GM12878 (cell line): ENCODE data around the gene GSTA1. TPM values are rescaled to one million over a fixed set of nuclear protein-coding genes. Genes with fewer than 3 reads are reported as not detected.
"Not testable (repeated sequence)": the region's sequence is repeated elsewhere in the genome, so short reads cannot be mapped to it uniquely, and the experiment has no call there.

Source experiments
- ATAC-seq: fragments of 200-7000 bp; cut with Tn5 transposase; 3 replicates; pipeline ENCODE4 v1.9.1; 2020; ENCODE audit warnings: mild to moderate bottlenecking, moderate library complexity
- BruUV-seq: library from RNA; stranded (reverse); fragments of 400-500 nt; replicated peaks from 2 replicates; lab custom pipeline; 2021; lab: Mats Ljungman, UMichigan
- CTCF ChIA-PET: fragments of 300-600 bp; sonication (Branson Sonifier 250); formaldehyde crosslinking; extraction: SDS; loops from one replicate; lab custom pipeline; 2021; ENCODE audit warnings: inconsistent platforms; lab: Yijun Ruan, JAX
- POLR2A ChIA-PET: fragments of 350-600 bp; formaldehyde crosslinking; extraction: SDS; loops from one replicate; lab custom pipeline; 2021; ENCODE audit warnings: inconsistent platforms; lab: Charles Lee
- RAD21 ChIA-PET: fragments of 300-600 bp; sonication (Branson Sonifier 250); formaldehyde crosslinking; loops from one replicate; lab custom pipeline; 2023; ENCODE audit warnings: antibody characterized with exemption; ENCODE audit not compliant: unreplicated experiment; lab: Charles Lee
- SMC1A ChIA-PET: fragments of 300-600 bp; sonication (Branson Sonifier 250); formaldehyde crosslinking; loops from one replicate; lab custom pipeline; 2023; ENCODE audit not compliant: unreplicated experiment, uncharacterized antibody; lab: Charles Lee
- DNase-seq: peaks from one replicate; pipeline ENCODE4 v3.0.0-alpha.2; 2011; ENCODE audit warnings: low read depth, low spot score
- FAIRE-seq: peaks from 3 replicates; lab custom pipeline; 2011; peaks lifted over from hg19 to GRCh38; lab: Jason Lieb, UNC
- H2AFZ ChIP-seq: 2 replicates; pipeline ENCODE4 v1.6.0; 2011; ENCODE audit warnings: low read depth, low read length, control low read depth; ENCODE audit not compliant: control insufficient read depth
- H3K27ac ChIP-seq: 2 replicates; pipeline ENCODE4 v1.5.1; 2011; ENCODE audit warnings: control low read depth; ENCODE audit not compliant: control insufficient read depth, insufficient read depth
- H3K27me3 ChIP-seq, 2 experiments: replicated peaks in 1 of 2; 2 replicates each; pipeline versions ENCODE4 v1.6.0 to v1.6.1; 2011; ENCODE audit warnings: low read length in 1 of 2; ENCODE audit not compliant: control insufficient read depth in 2 of 2, insufficient read depth in 2 of 2
- H3K36me3 ChIP-seq, 2 experiments: 2 replicates each; pipeline ENCODE4 v1.5.1; 2011; ENCODE audit warnings: low read length in 1 of 2; ENCODE audit not compliant: control insufficient read depth in 2 of 2, insufficient read depth in 2 of 2
- H3K4me1 ChIP-seq: 2 replicates; pipeline ENCODE4 v1.6.1; 2011; ENCODE audit warnings: mild to moderate bottlenecking, low read length, moderate library complexity, mixed read lengths; ENCODE audit not compliant: control insufficient read depth, insufficient read depth
- H3K4me2 ChIP-seq: 2 replicates; pipeline ENCODE4 v1.6.0; 2011; ENCODE audit warnings: control low read depth; ENCODE audit not compliant: control insufficient read depth, insufficient read depth
- H3K4me3 ChIP-seq: fragments of 200-600 bp; sonication (generic); 2 replicates; pipeline ENCODE4 v1.5.1; 2016
- H3K79me2 ChIP-seq: 2 replicates; pipeline ENCODE4 v1.6.0; 2011; ENCODE audit warnings: low read length; ENCODE audit not compliant: control insufficient read depth, insufficient read depth
- H3K9ac ChIP-seq: 2 replicates; pipeline ENCODE4 v1.8.0; 2011; ENCODE audit warnings: low read length, control low read depth, mixed read lengths; ENCODE audit not compliant: control insufficient read depth, insufficient read depth
- H3K9me3 ChIP-seq: replicated peaks from 3 replicates; pipeline ENCODE4 v1.5.1; 2011; ENCODE audit warnings: mild to moderate bottlenecking, low read length; ENCODE audit not compliant: control insufficient read depth, insufficient read depth
- H4K20me1 ChIP-seq: 2 replicates; pipeline ENCODE4 v1.6.0; 2011; ENCODE audit not compliant: control insufficient read depth, insufficient read depth
- CEBPB ChIP-seq, 2 experiments: fragments of 150-350 bp in 1 of 2; IDR thresholded peaks; 2 replicates each; pipeline ENCODE4 v1.6.1; 2012 to 2014; ENCODE audit warnings: low read depth in 2 of 2, low read length in 2 of 2, borderline replicate concordance in 1 of 2, inconsistent platforms in 1 of 2
- HDAC2 ChIP-seq: fragments of 200-600 bp; sonication (generic); IDR thresholded peaks from 2 replicates; pipeline ENCODE4 v1.6.1; 2017
- MTA2 ChIP-seq: fragments of 450-650 bp; IDR thresholded peaks from 2 replicates; pipeline ENCODE4 v1.6.1; 2016; ENCODE audit warnings: low read depth, mild to moderate bottlenecking, moderate library complexity
- WGBS: methylation state at CpG from one replicate; pipeline ENCODE4 v1.1.6; 2016; ENCODE audit warnings: low lambda C conversion rate; ENCODE audit not compliant: insufficient replicate concordance, insufficient coverage; ENCODE audit errors: missing lambda C conversion rate; 5-methylcytosine and 5-hydroxymethylcytosine counted together
- in situ Hi-C: fragments of 300-500 bp; cut with MboI; formaldehyde crosslinking; loops from 9 replicates; pipeline ENCODE4 v1.14.3; 2018; ENCODE audit warnings: mixed read lengths
- intact Hi-C: fragments of 100-400 bp; cut with micrococcal nuclease; formaldehyde crosslinking; loops from one replicate; pipeline ENCODE4 v1.14.2; 2022; ENCODE audit not compliant: unreplicated experiment
- polyA plus RNA-seq, 11 experiments: library from polyadenylated mRNA; depleted of rRNA in 4 of 11; unstranded in 6 of 11; stranded (reverse) in 5 of 11; fragments of >200 nt; fragmentation: Nextera tagmentation in 4 of 11; fragmentation: Illumina TruSeq in 1 of 11; extraction: Ambion mirVana in 4 of 11; extraction: Trizol in 1 of 11; gene quantifications; 1 replicate in 1 of 11; 2 replicates in 10 of 11; pipeline versions ENCODE4 v1.2.1 to v1.2.3, GENCODE V29; 2011 to 2016; ENCODE audit warnings: inconsistent platforms in 2 of 11, missing spikeins in 2 of 11, low read depth in 1 of 11
- total RNA-seq, 4 experiments: library from RNA; depleted of rRNA in 3 of 4; stranded (reverse); fragments of >200 nt in 3 of 4; fragmentation: Illumina TruSeq in 1 of 4; extraction: Trizol in 1 of 4; gene quantifications; 2 replicates each; pipeline versions ENCODE4 v1.2.1 to v1.2.3, GENCODE V29; 2013 to 2021

GSTA1 gene
- total and polyA plus RNA-seq, 10 of the 15 experiments (the other 5 are each of a cell fraction or from before 2014, with no cell fraction given) = 0.51 TPM; not detected in 9

GRCh38 chr6:52749556-52750152, 54.0 kb downstream of the GSTA1 start:
- CTCF ChIA-PET = no interaction called here
- intact Hi-C loops = no loop called here

GRCh38 chr6:52747301-52747700, 56.3 kb downstream of the GSTA1 start:
- CTCF ChIA-PET, ATAC-seq, RAD21 ChIA-PET: not testable (repeated sequence)

More at GRCh38 chr6:52749556-52750152, 54.0 kb downstream of the GSTA1 start:
- 0% methylated on average over 2 of the region's 2 CpGs for WGBS
- H3K27me3 ChIP-seq = no peaks in the 10 kb centered on the region
- no peaks in the 10 kb centered on the region for H3K79me2 ChIP-seq
- no peak for TF ChIP-seq CEBPB (IDR thresholded peaks at IDR 0.05; ENCODE audit: borderline replicate concordance in 1 of 2, low read depth in 2 of 2, low read length in 2 of 2)
- TF ChIP-seq HDAC2 = no peak
- TF ChIP-seq MTA2 = no peak
- RAD21 ChIA-PET = no interaction called here
- no peak overlapping the region for H3K9ac ChIP-seq
- no peak overlapping the region for H3K4me3 ChIP-seq
- no peak overlapping the region for H2AFZ ChIP-seq
- H3K36me3 ChIP-seq = no peaks in the 10 kb centered on the region
- FAIRE-seq = no peak
- BruUV-seq = no TSS peak
- POLR2A ChIA-PET = no interaction called here
- in situ Hi-C loops = no loop called here
- no peaks in the 10 kb centered on the region for H3K4me1 ChIP-seq
- no peak for ATAC-seq
- no peaks in the 10 kb centered on the region for H3K9me3 ChIP-seq
- DNase-seq = no peak
- H3K27ac ChIP-seq = no peak overlapping the region
- H4K20me1 ChIP-seq = no peaks in the 10 kb centered on the region
- no peak overlapping the region for H3K4me2 ChIP-seq
- SMC1A ChIA-PET = interaction anchor here (0.7 kb wide), 1 partner anchor 22 kb away, joined by 3 read pairs; no protein-coding TSS in a partner anchor

More at GRCh38 chr6:52747301-52747700, 56.3 kb downstream of the GSTA1 start:
- DNase-seq, POLR2A ChIA-PET, H2AFZ ChIP-seq, H3K27ac ChIP-seq, H3K4me2 ChIP-seq, SMC1A ChIA-PET, intact Hi-C loops, H3K9me3 ChIP-seq, H3K4me1 ChIP-seq, FAIRE-seq, H3K27me3 ChIP-seq, H4K20me1 ChIP-seq, H3K9ac ChIP-seq, BruUV-seq, in situ Hi-C loops, H3K79me2 ChIP-seq, H3K4me3 ChIP-seq, H3K36me3 ChIP-seq: not testable (repeated sequence)
- 0% methylated on average over 3 of the region's 3 CpGs for WGBS
